ENCODE data around the gene ITPA.
A peak's percentile ranks its signal among the peaks of the same experiment; 100 is the strongest.

Gene ITPA

GRCh38 chr20:3209257-3209945 lies at the start of gene ITPA:
ITPA (plus strand) TSS chr20:3209498; CDS start chr20:3209552, 54 bp downstream.
- peaks cover 5% of the 10 kb centered on the region; the same call in 1 of the 2 replicates for H3K36me3 ChIP-seq (ENCODE audit: insufficient read depth, low read length)
- H3K4me1 ChIP-seq (ENCODE audit: insufficient read depth, low read length), result no peaks in the 10 kb centered on the region; the same call in 1 of the 2 replicates
- H3K9ac ChIP-seq (ENCODE audit: low read depth, low read length), result peak within 1 kb of the TSS; percentile 71
- H3K9me3 ChIP-seq (ENCODE audit: control insufficient read depth, insufficient read depth, low read length), result no peaks in the 10 kb centered on the region

- Histone ChIP-seq H3K9ac (ENCODE audit: low read depth, low read length) (peak overlapping the region; percentile 87; the same call in 1 of the 2 replicates), H3K9me3 (ENCODE audit: control insufficient read depth, insufficient read depth, low read length) (no peaks in the 10 kb centered on the region), H3K4me1 (ENCODE audit: insufficient read depth, low read length) (peaks cover 11% of the 10 kb centered on the region; the same call in 1 of the 2 replicates), H3K36me3 (ENCODE audit: insufficient read depth, low read length) (no peaks in the 10 kb centered on the region)
Observed at GRCh38 chr20:3160418-3160817, 48.9 kb upstream of the ITPA start.

DNA sequence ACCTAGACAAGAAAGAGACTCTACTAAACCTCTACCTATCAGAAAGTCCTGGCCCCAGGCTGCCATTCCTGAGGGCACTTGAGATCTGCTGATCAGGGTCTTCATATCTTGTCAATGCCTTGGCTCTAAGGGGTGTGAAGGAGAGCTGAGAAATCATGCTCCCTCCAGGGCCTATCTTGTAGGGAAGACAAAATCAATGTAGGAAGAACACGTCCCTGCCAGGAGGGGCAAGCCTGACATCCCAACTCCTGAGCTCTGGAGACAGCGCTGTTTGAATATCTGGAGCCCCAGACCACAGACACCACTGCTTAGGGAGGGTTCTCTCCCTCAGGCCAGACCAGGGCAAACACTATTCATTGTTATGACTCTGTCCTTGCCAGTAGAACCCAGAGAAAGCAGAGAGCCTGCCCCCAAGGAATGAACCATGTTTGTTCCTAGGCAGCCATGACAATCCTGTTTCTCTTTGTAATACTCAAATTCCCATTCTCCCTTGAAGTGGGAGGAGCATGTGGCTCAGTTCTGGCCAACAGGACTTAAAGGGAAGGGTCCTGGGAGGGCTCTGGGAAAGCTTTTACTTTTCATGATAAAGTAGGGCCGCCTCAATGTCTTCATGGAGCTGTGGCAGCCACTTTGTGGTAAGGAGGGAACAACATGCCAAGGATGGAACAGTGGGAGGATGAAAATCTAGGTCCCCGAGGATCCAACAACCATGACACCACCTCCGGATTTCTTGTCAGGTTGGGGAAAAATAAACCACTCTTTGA lies 47.8 kb upstream of the ITPA start:
- Histone ChIP-seq H3K9ac (ENCODE audit: low read depth, low read length) (no peak overlapping the region), H3K36me3 (ENCODE audit: insufficient read depth, low read length) (no peaks in the 10 kb centered on the region), H3K4me1 (ENCODE audit: insufficient read depth, low read length) (peaks cover 11% of the 10 kb centered on the region; the same call in 1 of the 2 replicates), H3K9me3 (ENCODE audit: control insufficient read depth, insufficient read depth, low read length) (no peaks in the 10 kb centered on the region)

GRCh38 chr20:3162080-3162611 lies 47.2 kb upstream of the ITPA start:
- Histone ChIP-seq H3K9ac (ENCODE audit: low read depth, low read length) (no peak overlapping the region), H3K36me3 (ENCODE audit: insufficient read depth, low read length) (no peaks in the 10 kb centered on the region), H3K4me1 (ENCODE audit: insufficient read depth, low read length) (peaks cover 11% of the 10 kb centered on the region; the same call in 1 of the 2 replicates), H3K9me3 (ENCODE audit: control insufficient read depth, insufficient read depth, low read length) (no peaks in the 10 kb centered on the region)

- Histone ChIP-seq H3K36me3 (ENCODE audit: insufficient read depth, low read length) (no peaks in the 10 kb centered on the region), H3K9me3 (ENCODE audit: control insufficient read depth, insufficient read depth, low read length) (no peaks in the 10 kb centered on the region), H3K9ac (ENCODE audit: low read depth, low read length) (no peak overlapping the region), H3K4me1 (ENCODE audit: insufficient read depth, low read length) (peaks cover 6% of the 10 kb centered on the region; the same call in 1 of the 2 replicates)
Observed at GRCh38 chr20:3163099-3164042, 45.9 kb upstream of the ITPA start.

GRCh38 chr20:3164043-3164762 lies 45.1 kb upstream of the ITPA start:
- Histone ChIP-seq H3K9me3 (ENCODE audit: control insufficient read depth, insufficient read depth, low read length) (no peaks in the 10 kb centered on the region), H3K4me1 (ENCODE audit: insufficient read depth, low read length) (peaks cover 12% of the 10 kb centered on the region), H3K36me3 (ENCODE audit: insufficient read depth, low read length) (no peaks in the 10 kb centered on the region), H3K9ac (ENCODE audit: low read depth, low read length) (no peak overlapping the region)

DNA sequence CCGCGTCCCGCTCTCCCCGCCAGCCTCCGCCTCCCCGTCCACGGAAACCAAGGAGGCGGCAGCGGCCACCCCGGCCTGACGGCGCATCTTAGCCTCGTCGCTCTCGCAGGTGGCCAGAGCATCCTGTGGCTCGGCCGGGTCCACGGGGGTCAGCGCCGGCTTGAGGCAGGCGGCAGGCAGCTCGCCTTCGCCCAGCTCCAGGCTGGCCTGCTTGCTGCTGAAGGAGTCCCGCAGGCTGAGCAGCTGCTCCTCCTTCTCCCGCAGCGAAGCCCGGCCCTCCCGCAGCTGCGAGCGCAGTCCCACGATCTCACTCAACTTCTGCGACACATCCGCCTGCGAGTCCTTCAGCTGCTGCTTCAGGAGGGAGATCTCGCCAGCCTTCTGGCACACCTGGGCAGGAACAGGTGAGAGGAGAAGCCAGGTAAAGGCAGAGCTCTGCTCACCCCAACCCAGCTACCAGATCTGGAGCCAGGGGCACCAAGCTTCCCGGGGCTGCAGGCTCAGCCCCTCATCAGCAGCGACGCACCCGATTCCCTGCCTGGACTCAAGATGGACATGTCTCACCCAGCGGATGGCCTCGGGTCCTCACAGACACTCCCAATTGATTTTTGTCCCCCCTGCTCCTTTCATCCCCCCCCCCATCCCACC lies 44.4 kb upstream of the ITPA start:
- Histone ChIP-seq H3K9ac (ENCODE audit: low read depth, low read length) (no peak overlapping the region), H3K9me3 (ENCODE audit: control insufficient read depth, insufficient read depth, low read length) (no peaks in the 10 kb centered on the region), H3K4me1 (ENCODE audit: insufficient read depth, low read length) (peaks cover 12% of the 10 kb centered on the region), H3K36me3 (ENCODE audit: insufficient read depth, low read length) (no peaks in the 10 kb centered on the region)

- Histone ChIP-seq H3K36me3 (ENCODE audit: insufficient read depth, low read length) (no peaks in the 10 kb centered on the region), H3K9ac (ENCODE audit: low read depth, low read length) (no peak overlapping the region), H3K9me3 (ENCODE audit: control insufficient read depth, insufficient read depth, low read length) (no peaks in the 10 kb centered on the region), H3K4me1 (ENCODE audit: insufficient read depth, low read length) (peaks cover 12% of the 10 kb centered on the region)
Observed at GRCh38 chr20:3165473-3166337, 43.6 kb upstream of the ITPA start.

GRCh38 chr20:3166338-3166912 lies 42.9 kb upstream of the ITPA start:
- Histone ChIP-seq H3K4me1 (ENCODE audit: insufficient read depth, low read length) (peaks cover 16% of the 10 kb centered on the region), H3K36me3 (ENCODE audit: insufficient read depth, low read length) (no peaks in the 10 kb centered on the region), H3K9me3 (ENCODE audit: control insufficient read depth, insufficient read depth, low read length) (no peaks in the 10 kb centered on the region), H3K9ac (ENCODE audit: low read depth, low read length) (no peak overlapping the region)

DNA sequence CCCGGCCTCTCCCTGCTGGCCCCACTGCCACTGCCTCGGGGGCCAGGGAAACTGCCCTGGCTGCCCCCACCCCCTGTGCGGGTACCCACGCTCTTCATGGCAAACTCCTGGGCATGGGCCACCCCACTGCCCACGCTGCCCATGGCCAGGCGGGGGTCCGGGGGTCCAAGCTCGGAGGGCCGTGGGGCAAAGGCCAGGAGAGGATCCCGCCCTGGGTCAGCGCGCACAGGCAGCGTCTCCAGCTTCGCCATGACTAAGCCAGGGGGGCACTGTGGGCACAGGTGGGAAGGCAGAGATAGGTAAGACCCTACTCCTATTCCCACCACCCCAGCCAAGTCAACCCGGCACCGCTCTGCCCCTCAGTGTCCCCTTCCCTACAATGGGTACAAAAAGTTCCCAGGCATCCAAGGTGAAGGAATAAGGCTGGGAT lies 42.4 kb upstream of the ITPA start:
- Histone ChIP-seq H3K36me3 (ENCODE audit: insufficient read depth, low read length) (no peaks in the 10 kb centered on the region), H3K9me3 (ENCODE audit: control insufficient read depth, insufficient read depth, low read length) (no peaks in the 10 kb centered on the region), H3K9ac (ENCODE audit: low read depth, low read length) (no peak overlapping the region), H3K4me1 (ENCODE audit: insufficient read depth, low read length) (peaks cover 16% of the 10 kb centered on the region)

- H3K9me3 ChIP-seq (ENCODE audit: control insufficient read depth, insufficient read depth, low read length), result no peaks in the 10 kb centered on the region
- peak overlapping the region; percentile 53 for H3K9ac ChIP-seq (ENCODE audit: low read depth, low read length)
Observed at GRCh38 chr20:3167738-3168078, 41.6 kb upstream of the ITPA start.

DNA sequence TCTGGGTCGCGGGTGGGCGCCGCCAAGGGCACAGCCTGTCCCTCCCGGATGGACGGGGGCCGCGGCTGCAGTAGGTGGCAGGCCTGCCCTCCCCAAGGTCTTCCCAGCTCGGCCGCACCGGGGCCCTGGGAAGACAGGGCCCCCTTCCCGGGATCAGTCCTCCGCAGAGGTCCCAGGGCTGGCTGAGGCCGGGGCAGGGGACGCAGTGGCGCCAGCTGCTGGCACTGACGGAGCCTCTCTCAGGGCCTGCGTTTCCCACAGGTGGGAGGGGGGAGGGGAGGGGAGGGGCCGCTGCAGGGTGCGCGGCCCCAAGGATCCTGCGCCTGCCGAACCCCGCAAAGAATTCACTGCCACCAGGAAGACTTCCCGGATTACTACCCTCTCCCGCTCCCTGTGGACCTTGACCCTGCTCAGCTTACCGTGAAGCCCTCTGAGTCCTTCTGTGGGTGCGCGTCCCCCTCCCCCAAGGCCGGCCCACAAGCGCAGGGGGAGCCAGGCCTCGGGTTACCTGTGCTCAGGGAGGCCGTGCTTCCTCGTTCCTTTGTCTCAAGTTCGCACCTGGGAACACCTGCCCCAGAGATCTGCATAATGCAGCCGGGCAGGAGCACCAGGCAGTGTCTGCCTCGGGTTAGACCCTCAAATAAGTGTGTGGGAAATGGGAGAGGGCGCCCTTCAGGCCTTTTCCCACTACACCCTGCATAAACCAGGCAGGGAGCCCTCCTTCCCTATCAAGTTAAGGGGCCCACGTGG lies 41.0 kb upstream of the ITPA start:
- H3K4me1 ChIP-seq (ENCODE audit: insufficient read depth, low read length), result peaks cover 13% of the 10 kb centered on the region
- peak overlapping the region; percentile 53; the same call in 1 of the 2 replicates for H3K9ac ChIP-seq (ENCODE audit: low read depth, low read length)
- no peaks in the 10 kb centered on the region for H3K36me3 ChIP-seq (ENCODE audit: insufficient read depth, low read length)
- H3K9me3 ChIP-seq (ENCODE audit: control insufficient read depth, insufficient read depth, low read length), result no peaks in the 10 kb centered on the region

More at GRCh38 chr20:3167738-3168078, 41.6 kb upstream of the ITPA start:
- Histone ChIP-seq H3K4me1 (ENCODE audit: insufficient read depth, low read length) (peaks cover 13% of the 10 kb centered on the region), H3K36me3 (ENCODE audit: insufficient read depth, low read length) (no peaks in the 10 kb centered on the region)
